NOMO-1 treated with DMSO at 0.1 percent for 48 hours (cell line): ENCODE measurements around the gene FOXN3.

Experiments used
- DNase-seq: peaks from one replicate; lab custom pipeline; 2025; ENCODE audit not compliant: unreplicated experiment; lab: John Stamatoyannopoulos, UW

FOXN3 gene

GRCh38 chr14:89239023-89239422 is 178.0 kb downstream of the FOXN3 start:
- no peak for DNase-seq

GRCh38 chr14:89237921-89238529 is 179.0 kb downstream of the FOXN3 start:
- DNase-seq: no peak

- DNase-seq: no peak
Measured at GRCh38 chr14:89236851-89237250, 180.2 kb downstream of the FOXN3 start.

GRCh38 chr14:89233184-89233583 is 183.8 kb downstream of the FOXN3 start:
- no peak for DNase-seq

- DNase-seq: no peak
Measured at GRCh38 chr14:89232265-89233070, 184.6 kb downstream of the FOXN3 start.

GRCh38 chr14:89231426-89232113 is 185.5 kb downstream of the FOXN3 start:
- no peak for DNase-seq

GRCh38 chr14:89228921-89229639 is 188.0 kb downstream of the FOXN3 start:
- no peak for DNase-seq

GRCh38 chr14:89227496-89227836 is 189.6 kb downstream of the FOXN3 start:
- no peak for DNase-seq

GRCh38 chr14:89226801-89227495 is 190.1 kb downstream of the FOXN3 start:
- no peak for DNase-seq

- DNase-seq: no peak
Measured at GRCh38 chr14:89225607-89226006, 191.4 kb downstream of the FOXN3 start.

- DNase-seq: no peak
Measured at GRCh38 chr14:89221109-89221810, 195.8 kb downstream of the FOXN3 start.

GRCh38 chr14:89219051-89219450 is 198.0 kb downstream of the FOXN3 start:
- no peak for DNase-seq

GRCh38 chr14:89217891-89218290 is 199.1 kb downstream of the FOXN3 start:
- no peak for DNase-seq

- DNase-seq: no peak
Measured at GRCh38 chr14:89215531-89215930, 201.5 kb downstream of the FOXN3 start.

- no peak for DNase-seq
Measured at GRCh38 chr14:89215114-89215513, 201.9 kb downstream of the FOXN3 start.

GRCh38 chr14:89214221-89214965 is 202.6 kb downstream of the FOXN3 start:
- no peak for DNase-seq

GRCh38 chr14:89212386-89213235 is 204.4 kb downstream of the FOXN3 start:
- DNase-seq: no peak

- no peak for DNase-seq
Measured at GRCh38 chr14:89209558-89209957, 207.5 kb downstream of the FOXN3 start.

- peak; percentile 25 for DNase-seq
Measured at GRCh38 chr14:89207925-89208328, 209.1 kb downstream of the FOXN3 start.
